Stomach (tissue), 4 donors: ENCODE measurements around the gene COPS8.

Source experiments
- CTCF ChIP-seq, 7 experiments: fragments of 450-650 bp in 4 of 7; fragments of 200-600 bp in 3 of 7; sonication (generic) in 3 of 7; IDR thresholded peaks; one replicate each; pipeline ENCODE4 v1.5.1; 2016 to 2019; ENCODE audit warnings: antibody characterized with exemption in 7 of 7, control low read depth in 2 of 7, mild to moderate bottlenecking in 1 of 7
- POLR2A ChIP-seq, 4 donors: fragments of 450-650 bp; IDR thresholded peaks; one replicate each; pipeline ENCODE4 v1.6.1; 2016; ENCODE audit warnings: antibody characterized with exemption in 4 of 4, control low read depth in 2 of 4, mild to moderate bottlenecking in 1 of 4, moderate library complexity in 1 of 4

GRCh38 chr2:237129625-237130263, 44.1 kb downstream of the COPS8 start:
- TF ChIP-seq POLR2A (IDR thresholded peaks at IDR 0.05) = no peak
- no peak for TF ChIP-seq CTCF (IDR thresholded peaks at IDR 0.05)
